Measurements from ENCODE around the gene MAPK8IP3.
"Not testable (repeated sequence)": the region's sequence is repeated elsewhere in the genome, so short reads cannot be mapped to it uniquely, and the experiment has no call there.

MAPK8IP3 gene

DNA sequence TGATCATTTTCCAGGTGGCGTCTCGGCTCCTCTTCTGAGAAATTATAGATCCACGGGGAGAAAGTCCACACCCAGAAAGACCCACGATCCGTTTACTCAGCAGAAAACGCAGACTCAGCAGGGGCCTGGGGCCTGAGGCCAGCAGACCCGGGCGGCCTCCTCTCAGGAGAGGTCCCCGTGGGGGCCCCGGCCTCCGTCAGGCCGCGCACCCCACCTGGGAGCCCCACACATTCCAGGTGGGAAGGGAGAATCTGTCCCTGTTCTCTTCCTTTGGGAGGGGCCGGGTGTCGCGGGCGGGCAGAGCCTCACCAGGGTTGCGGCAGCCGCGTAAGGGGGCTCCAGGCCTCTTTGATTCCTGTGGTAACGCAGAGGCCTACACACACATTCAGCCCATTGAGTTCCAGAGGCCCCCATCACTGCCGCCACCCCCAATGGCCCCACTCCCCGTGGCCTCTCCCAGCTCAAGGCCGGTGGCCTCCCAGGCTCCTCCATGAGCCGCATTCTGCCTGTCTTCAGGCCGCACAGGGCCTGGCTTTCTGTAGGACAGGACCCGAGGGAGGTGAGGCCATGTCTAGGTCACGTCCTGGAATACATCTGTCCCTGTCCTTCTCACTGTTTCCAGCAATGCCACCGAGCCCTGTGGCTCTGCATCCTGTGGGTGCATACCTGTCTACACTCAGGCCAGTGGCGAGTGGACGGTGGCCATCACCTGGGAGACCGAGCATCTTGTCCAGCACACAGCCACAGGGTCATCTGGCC lies 89.1 kb downstream of the MAPK8IP3 start:
- Histone ChIP-seq H3K4me3 (replicated peaks; ENCODE audit: insufficient read depth, low read length) (no peak overlapping the region), H3K27me3 (ENCODE audit: insufficient read depth, poor library complexity, severe bottlenecking) (no peaks in the 10 kb centered on the region), H3K27ac (replicated peaks) (no peak overlapping the region)
- no peak for DNase-seq (ENCODE audit: low read depth in 1 of 2, low spot score in 1 of 2)
- TF ChIP-seq SPI1 (IDR thresholded peaks at IDR 0.05; ENCODE audit: borderline replicate concordance, low read depth) (no peak), POLR2AphosphoS5 (IDR thresholded peaks at IDR 0.05; ENCODE audit: low read depth) (no peak), GABPA (IDR thresholded peaks at IDR 0.05; ENCODE audit: low read depth) (no peak)
- TF ChIP-seq, protein P1, sequence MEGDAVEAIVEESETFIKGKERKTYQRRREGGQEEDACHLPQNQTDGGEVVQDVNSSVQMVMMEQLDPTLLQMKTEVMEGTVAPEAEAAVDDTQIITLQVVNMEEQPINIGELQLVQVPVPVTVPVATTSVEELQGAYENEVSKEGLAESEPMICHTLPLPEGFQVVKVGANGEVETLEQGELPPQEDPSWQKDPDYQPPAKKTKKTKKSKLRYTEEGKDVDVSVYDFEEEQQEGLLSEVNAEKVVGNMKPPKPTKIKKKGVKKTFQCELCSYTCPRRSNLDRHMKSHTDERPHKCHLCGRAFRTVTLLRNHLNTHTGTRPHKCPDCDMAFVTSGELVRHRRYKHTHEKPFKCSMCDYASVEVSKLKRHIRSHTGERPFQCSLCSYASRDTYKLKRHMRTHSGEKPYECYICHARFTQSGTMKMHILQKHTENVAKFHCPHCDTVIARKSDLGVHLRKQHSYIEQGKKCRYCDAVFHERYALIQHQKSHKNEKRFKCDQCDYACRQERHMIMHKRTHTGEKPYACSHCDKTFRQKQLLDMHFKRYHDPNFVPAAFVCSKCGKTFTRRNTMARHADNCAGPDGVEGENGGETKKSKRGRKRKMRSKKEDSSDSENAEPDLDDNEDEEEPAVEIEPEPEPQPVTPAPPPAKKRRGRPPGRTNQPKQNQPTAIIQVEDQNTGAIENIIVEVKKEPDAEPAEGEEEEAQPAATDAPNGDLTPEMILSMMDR (IDR thresholded peaks at IDR 0.05; ENCODE audit: insufficient read depth, low read length) = no peak
- TF ChIP-seq, protein P2, sequence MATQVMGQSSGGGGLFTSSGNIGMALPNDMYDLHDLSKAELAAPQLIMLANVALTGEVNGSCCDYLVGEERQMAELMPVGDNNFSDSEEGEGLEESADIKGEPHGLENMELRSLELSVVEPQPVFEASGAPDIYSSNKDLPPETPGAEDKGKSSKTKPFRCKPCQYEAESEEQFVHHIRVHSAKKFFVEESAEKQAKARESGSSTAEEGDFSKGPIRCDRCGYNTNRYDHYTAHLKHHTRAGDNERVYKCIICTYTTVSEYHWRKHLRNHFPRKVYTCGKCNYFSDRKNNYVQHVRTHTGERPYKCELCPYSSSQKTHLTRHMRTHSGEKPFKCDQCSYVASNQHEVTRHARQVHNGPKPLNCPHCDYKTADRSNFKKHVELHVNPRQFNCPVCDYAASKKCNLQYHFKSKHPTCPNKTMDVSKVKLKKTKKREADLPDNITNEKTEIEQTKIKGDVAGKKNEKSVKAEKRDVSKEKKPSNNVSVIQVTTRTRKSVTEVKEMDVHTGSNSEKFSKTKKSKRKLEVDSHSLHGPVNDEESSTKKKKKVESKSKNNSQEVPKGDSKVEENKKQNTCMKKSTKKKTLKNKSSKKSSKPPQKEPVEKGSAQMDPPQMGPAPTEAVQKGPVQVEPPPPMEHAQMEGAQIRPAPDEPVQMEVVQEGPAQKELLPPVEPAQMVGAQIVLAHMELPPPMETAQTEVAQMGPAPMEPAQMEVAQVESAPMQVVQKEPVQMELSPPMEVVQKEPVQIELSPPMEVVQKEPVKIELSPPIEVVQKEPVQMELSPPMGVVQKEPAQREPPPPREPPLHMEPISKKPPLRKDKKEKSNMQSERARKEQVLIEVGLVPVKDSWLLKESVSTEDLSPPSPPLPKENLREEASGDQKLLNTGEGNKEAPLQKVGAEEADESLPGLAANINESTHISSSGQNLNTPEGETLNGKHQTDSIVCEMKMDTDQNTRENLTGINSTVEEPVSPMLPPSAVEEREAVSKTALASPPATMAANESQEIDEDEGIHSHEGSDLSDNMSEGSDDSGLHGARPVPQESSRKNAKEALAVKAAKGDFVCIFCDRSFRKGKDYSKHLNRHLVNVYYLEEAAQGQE (IDR thresholded peaks at IDR 0.05; ENCODE audit: insufficient replicate concordance, low read depth) = no peak

DNA sequence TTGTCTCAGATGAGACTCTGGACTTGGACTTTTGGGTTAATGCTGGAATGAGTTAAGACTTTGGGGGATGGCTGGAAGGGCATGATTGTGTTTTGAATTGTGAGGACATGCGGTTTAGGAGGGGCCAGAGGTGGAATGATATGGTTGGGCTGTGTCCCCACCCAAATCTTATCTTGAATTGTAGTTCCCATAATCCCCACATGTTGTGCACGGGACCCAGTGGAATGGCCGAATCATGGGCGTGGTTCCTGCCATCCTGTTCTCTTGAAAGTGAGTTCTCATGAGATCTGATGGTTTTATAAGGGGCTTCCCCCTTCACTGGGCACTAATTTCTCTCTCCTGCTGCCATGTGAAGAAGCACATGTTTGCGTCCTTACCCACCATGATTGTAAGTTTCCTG lies 93.3 kb downstream of the MAPK8IP3 start:
- H3K4me3 ChIP-seq (replicated peaks; ENCODE audit: insufficient read depth, low read length); DNase-seq (ENCODE audit: low read depth in 1 of 2, low spot score in 1 of 2); H3K27ac ChIP-seq (replicated peaks); H3K27me3 ChIP-seq (ENCODE audit: insufficient read depth, poor library complexity, severe bottlenecking): not testable (repeated sequence)

DNA sequence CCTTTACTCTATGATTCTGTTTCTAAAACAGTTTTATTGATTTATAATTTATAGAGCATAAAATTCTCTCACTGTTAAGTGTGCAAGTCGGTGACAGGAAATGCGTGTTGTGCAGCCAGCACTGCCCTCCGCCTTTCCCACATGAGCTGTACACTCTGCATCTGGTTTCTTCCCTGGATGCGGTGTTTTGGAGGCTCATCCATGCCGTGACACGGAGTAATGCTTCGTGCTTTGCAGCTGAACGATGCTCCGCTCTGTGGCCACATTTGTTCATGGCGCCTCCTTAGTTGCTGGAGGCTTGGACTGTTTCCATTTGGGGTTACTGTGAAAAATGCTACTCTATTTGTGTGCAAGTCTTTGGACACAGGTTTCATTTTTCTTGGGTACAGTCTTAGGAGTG lies 94.7 kb downstream of the MAPK8IP3 start:
- H3K4me3 ChIP-seq (replicated peaks; ENCODE audit: insufficient read depth, low read length) = no peak overlapping the region
- DNase-seq (ENCODE audit: low read depth in 1 of 2, low spot score in 1 of 2) = no peak
- no peak overlapping the region for H3K27ac ChIP-seq (replicated peaks)
- no peaks in the 10 kb centered on the region for H3K27me3 ChIP-seq (ENCODE audit: insufficient read depth, poor library complexity, severe bottlenecking)
- TF ChIP-seq POLR2AphosphoS5 (IDR thresholded peaks at IDR 0.05; ENCODE audit: low read depth) = no peak
- TF ChIP-seq, protein P1 (IDR thresholded peaks at IDR 0.05; ENCODE audit: insufficient read depth, low read length) = no peak
- TF ChIP-seq GABPA (IDR thresholded peaks at IDR 0.05; ENCODE audit: low read depth) = no peak
- TF ChIP-seq, protein P2 (IDR thresholded peaks at IDR 0.05; ENCODE audit: insufficient replicate concordance, low read depth) = no peak
- no peak for TF ChIP-seq SPI1 (IDR thresholded peaks at IDR 0.05; ENCODE audit: borderline replicate concordance, low read depth)

DNA sequence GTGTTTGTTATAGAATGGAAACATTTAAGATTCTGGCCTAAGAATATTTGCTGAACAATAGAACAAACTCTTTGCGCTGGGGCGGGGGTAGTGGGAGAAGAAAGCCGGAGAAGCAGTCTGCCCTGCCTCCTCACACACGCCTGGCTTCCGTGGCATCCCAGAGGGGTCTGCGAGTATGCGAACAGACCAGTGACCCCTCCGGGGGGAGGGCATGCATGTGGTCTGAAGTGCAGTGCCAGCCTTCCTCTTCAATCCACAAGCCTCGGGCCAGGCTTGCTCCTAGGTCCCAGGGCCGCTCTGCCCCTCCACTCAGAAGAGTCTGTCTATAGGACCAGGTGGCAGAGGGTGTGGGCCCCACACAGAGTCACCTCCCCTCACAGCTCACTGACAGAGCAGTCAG lies 101.6 kb downstream of the MAPK8IP3 start:
- TF ChIP-seq POLR2AphosphoS5 (IDR thresholded peaks at IDR 0.05; ENCODE audit: low read depth) (no peak), SPI1 (IDR thresholded peaks at IDR 0.05; ENCODE audit: borderline replicate concordance, low read depth) (no peak), GABPA (IDR thresholded peaks at IDR 0.05; ENCODE audit: low read depth) (no peak)
- TF ChIP-seq, protein P1 (IDR thresholded peaks at IDR 0.05; ENCODE audit: insufficient read depth, low read length) = no peak
- TF ChIP-seq, protein P2 (IDR thresholded peaks at IDR 0.05; ENCODE audit: insufficient replicate concordance, low read depth) = no peak
- DNase-seq (ENCODE audit: low read depth in 1 of 2, low spot score in 1 of 2) = no peak
- Histone ChIP-seq H3K27ac (replicated peaks) (no peak overlapping the region), H3K4me3 (replicated peaks; ENCODE audit: insufficient read depth, low read length) (no peak overlapping the region), H3K27me3 (ENCODE audit: insufficient read depth, poor library complexity, severe bottlenecking) (no peaks in the 10 kb centered on the region)
